SK-N-SH (cell line): ENCODE data around the gene MYRF.

Experiments used
- CTCF ChIP-seq: fragments of 200-600 bp; sonication (generic); IDR thresholded peaks from 2 replicates; pipeline ENCODE4 v1.6.1; 2017; ENCODE audit warnings: antibody characterized with exemption, mild to moderate bottlenecking, moderate library complexity
- GABPA ChIP-seq: IDR thresholded peaks from 2 replicates; pipeline ENCODE4 v1.4.0; 2012; ENCODE audit warnings: low read depth, mild to moderate bottlenecking
- MAX ChIP-seq: IDR thresholded peaks from 2 replicates; pipeline ENCODE4 v1.4.0; 2012; ENCODE audit warnings: low read depth
- MXI1 ChIP-seq: IDR thresholded peaks from 2 replicates; pipeline ENCODE4 v1.6.1; 2012; ENCODE audit warnings: mild to moderate bottlenecking, low read depth, low read length, improper control_type of control experiment
- POLR2AphosphoS5 ChIP-seq: IDR thresholded peaks from 2 replicates; pipeline ENCODE4 v1.6.1; 2012; ENCODE audit warnings: low read depth, low read length
- REST ChIP-seq: IDR thresholded peaks from 2 replicates; pipeline ENCODE4 v1.6.1; 2012; ENCODE audit warnings: mild to moderate bottlenecking, low read depth, low read length, moderate library complexity
- TEAD4 ChIP-seq: IDR thresholded peaks from 2 replicates; pipeline ENCODE4 v1.4.0; 2012; ENCODE audit warnings: mild to moderate bottlenecking, borderline replicate concordance; ENCODE audit not compliant: insufficient read depth
- USF2 ChIP-seq: fragments of 150-350 bp; IDR thresholded peaks from 2 replicates; pipeline ENCODE4 v1.6.1; 2017; ENCODE audit warnings: antibody characterized with exemption, low read length, low read depth, borderline replicate concordance

- TF ChIP-seq CTCF (no peak), TEAD4 (no peak), GABPA (no peak), USF2 (no peak), MXI1 (no peak), MAX (no peak), REST (no peak), POLR2AphosphoS5 (no peak)
Measured at GRCh38 chr11:61836193-61836592, 83.8 kb downstream of the MYRF start.
